DND-41 (cell line): ENCODE measurements around the gene KLHL28.

Experiments
- ATAC-seq: fragments of 200-7000 bp; cut with Tn5 transposase; 3 replicates; pipeline ENCODE4 v1.9.1; 2021; ENCODE audit warnings: low read depth; ENCODE audit not compliant: insufficient read depth
- DNase-seq: peaks from one replicate; pipeline ENCODE4 v3.0.0-alpha.2; 2020
- H2AFZ ChIP-seq: 2 replicates; pipeline ENCODE4 v1.6.0; 2012; ENCODE audit warnings: low read depth, low read length
- H3K27ac ChIP-seq: 2 replicates; pipeline ENCODE4 v1.5.1; 2012; ENCODE audit warnings: low read length, inconsistent platforms
- H3K27me3 ChIP-seq: fragments of 200-600 bp; sonication (generic); 2 replicates; pipeline ENCODE4 v1.6.0; 2012; ENCODE audit warnings: low read length, mild to moderate bottlenecking, inconsistent platforms; ENCODE audit not compliant: insufficient read depth, poor library complexity
- H3K36me3 ChIP-seq: 2 replicates; pipeline ENCODE4 v1.5.1; 2012; ENCODE audit warnings: low read length, inconsistent platforms; ENCODE audit not compliant: insufficient read depth
- H3K4me1 ChIP-seq: 2 replicates; pipeline ENCODE4 v1.5.1; 2012; ENCODE audit warnings: mild to moderate bottlenecking, low read length; ENCODE audit not compliant: insufficient read depth
- H3K4me2 ChIP-seq: 2 replicates; pipeline ENCODE4 v1.6.0; 2012; ENCODE audit warnings: mild to moderate bottlenecking, moderate library complexity, low read length, inconsistent platforms; ENCODE audit not compliant: insufficient read depth
- H3K4me3 ChIP-seq, 2 experiments: fragments of 200-600 bp in 1 of 2; shearing (Covaris generic) in 1 of 2; 2 replicates each; pipeline ENCODE4 v1.5.1; 2012 to 2016; ENCODE audit warnings: inconsistent platforms in 2 of 2, low read length in 2 of 2, mild to moderate bottlenecking in 2 of 2, low read depth in 1 of 2, moderate library complexity in 1 of 2
- H3K79me2 ChIP-seq: 2 replicates; pipeline ENCODE4 v1.6.0; 2012; ENCODE audit warnings: low read length, inconsistent platforms; ENCODE audit not compliant: insufficient read depth
- H3K9ac ChIP-seq: 2 replicates; pipeline ENCODE4 v1.6.0; 2012; ENCODE audit warnings: low read depth, mild to moderate bottlenecking, inconsistent platforms, low read length, moderate library complexity
- H3K9me3 ChIP-seq: 2 replicates; pipeline ENCODE4 v1.5.1; 2012; ENCODE audit warnings: low read length, moderate library complexity, mild to moderate bottlenecking, inconsistent platforms; ENCODE audit not compliant: insufficient read depth, severe bottlenecking
- H4K20me1 ChIP-seq: 2 replicates; pipeline ENCODE4 v1.6.0; 2012; ENCODE audit warnings: low read length; ENCODE audit not compliant: insufficient read depth
- CTCF ChIP-seq: IDR thresholded peaks from 2 replicates; pipeline ENCODE4 v1.5.1; 2012; ENCODE audit warnings: borderline replicate concordance, low read length, moderate library complexity, mild to moderate bottlenecking; ENCODE audit not compliant: poor library complexity, severe bottlenecking; ENCODE audit errors: extremely low read depth
- EZH2 ChIP-seq: IDR thresholded peaks from 3 replicates; pipeline ENCODE4 v1.6.1; 2012; ENCODE audit warnings: borderline replicate concordance, low read depth, mild to moderate bottlenecking, moderate library complexity, low read length, inconsistent platforms; ENCODE audit not compliant: severe bottlenecking

KLHL28 gene

GRCh38 chr14:44942436-44942835, 19.3 kb downstream of the KLHL28 start:
- Histone ChIP-seq H2AFZ (no peak overlapping the region), H3K9ac (no peak overlapping the region), H3K4me2 (no peak overlapping the region), H4K20me1 (no peaks in the 10 kb centered on the region), H3K27me3 (no peaks in the 10 kb centered on the region), H3K4me3 (no peak overlapping the region), H3K36me3 (peaks cover 64% of the 10 kb centered on the region), H3K9me3 (no peaks in the 10 kb centered on the region), H3K4me1 (no peaks in the 10 kb centered on the region), H3K79me2 (peaks cover 22% of the 10 kb centered on the region), H3K27ac (no peak overlapping the region)
- TF ChIP-seq CTCF (no peak), EZH2 (no peak)
- ATAC-seq (no peak), DNase-seq (no peak)

- DNase-seq (no peak), ATAC-seq (no peak)
- H3K79me2 ChIP-seq = peaks cover 14% of the 10 kb centered on the region
- TF ChIP-seq CTCF (no peak), EZH2 (no peak)
- no peak overlapping the region for H3K4me2 ChIP-seq
- no peak overlapping the region for H3K4me3 ChIP-seq
- no peak overlapping the region for H3K27ac ChIP-seq
- peaks cover 69% of the 10 kb centered on the region for H3K36me3 ChIP-seq
- H3K9ac ChIP-seq = no peak overlapping the region
- H3K4me1 ChIP-seq = no peaks in the 10 kb centered on the region
- no peak overlapping the region for H2AFZ ChIP-seq
- no peaks in the 10 kb centered on the region for H3K9me3 ChIP-seq
- no peaks in the 10 kb centered on the region for H4K20me1 ChIP-seq
- H3K27me3 ChIP-seq = no peaks in the 10 kb centered on the region
These were observed 20.2 kb downstream of the KLHL28 start for GRCh38 chr14:44941591-44941990.

- DNase-seq (no peak), ATAC-seq (no peak)
- no peaks in the 10 kb centered on the region for H3K9me3 ChIP-seq
- no peak overlapping the region for H3K9ac ChIP-seq
- peaks cover 72% of the 10 kb centered on the region for H3K36me3 ChIP-seq
- no peaks in the 10 kb centered on the region for H3K27me3 ChIP-seq
- no peak overlapping the region for H3K4me3 ChIP-seq
- TF ChIP-seq EZH2 (no peak), CTCF (no peak)
- peaks cover 14% of the 10 kb centered on the region for H3K79me2 ChIP-seq
- H3K4me1 ChIP-seq = no peaks in the 10 kb centered on the region
- H4K20me1 ChIP-seq = no peaks in the 10 kb centered on the region
- H3K27ac ChIP-seq = no peak overlapping the region
- no peak overlapping the region for H3K4me2 ChIP-seq
- no peak overlapping the region for H2AFZ ChIP-seq
These were observed 20.8 kb downstream of the KLHL28 start for GRCh38 chr14:44940944-44941343.

- no peak overlapping the region for H3K4me2 ChIP-seq
- no peak overlapping the region for H3K4me3 ChIP-seq
- no peak for TF ChIP-seq CTCF
- no peak for TF ChIP-seq EZH2
- no peaks in the 10 kb centered on the region for H4K20me1 ChIP-seq
- no peak overlapping the region for H3K27ac ChIP-seq
- H3K79me2 ChIP-seq = peaks cover 12% of the 10 kb centered on the region
- DNase-seq = no peak
- no peaks in the 10 kb centered on the region for H3K27me3 ChIP-seq
- H3K9ac ChIP-seq = no peak overlapping the region
- no peak for ATAC-seq
- no peaks in the 10 kb centered on the region for H3K9me3 ChIP-seq
- peaks cover 65% of the 10 kb centered on the region for H3K36me3 ChIP-seq
- H3K4me1 ChIP-seq = no peaks in the 10 kb centered on the region
- no peak overlapping the region for H2AFZ ChIP-seq
These were observed 21.5 kb downstream of the KLHL28 start for GRCh38 chr14:44940211-44940610.
